Keratinocyte (primary cell): Measurements from ENCODE around the gene PRRC2B. TPM values are rescaled to one million over a fixed set of nuclear protein-coding genes. Genes with fewer than 3 reads are reported as not detected.

Experiments used
- DNase-seq: peaks from one replicate; pipeline ENCODE4 v3.0.0-alpha.2; 2011; ENCODE audit warnings: low read depth, missing footprints, low spot score
- FAIRE-seq: peaks from 2 replicates; lab custom pipeline; 2011; peaks lifted over from hg19 to GRCh38; lab: Jason Lieb, UNC
- H2AFZ ChIP-seq: 2 replicates; pipeline ENCODE4 v1.6.0; 2012; ENCODE audit warnings: low read length, control low read depth, inconsistent platforms; ENCODE audit not compliant: control insufficient read depth
- H3K27ac ChIP-seq: 2 replicates; pipeline ENCODE4 v1.5.1; 2011; ENCODE audit warnings: low read length; ENCODE audit not compliant: control insufficient read depth, insufficient read depth
- H3K27me3 ChIP-seq: 3 replicates; pipeline ENCODE4 v1.6.0; 2011; ENCODE audit warnings: low read length; ENCODE audit not compliant: control insufficient read depth, insufficient read depth; ENCODE audit errors: extremely low read depth
- H3K36me3 ChIP-seq, 2 experiments: 2 replicates in 1 of 2; 3 replicates in 1 of 2; pipeline ENCODE4 v1.5.1; 2011; ENCODE audit warnings: low read length in 2 of 2, mild to moderate bottlenecking in 1 of 2; ENCODE audit not compliant: control insufficient read depth in 2 of 2, insufficient read depth in 2 of 2; ENCODE audit errors: extremely low read depth in 1 of 2
- H3K4me1 ChIP-seq: 3 replicates; pipeline ENCODE4 v1.5.1; 2011; ENCODE audit warnings: low read length; ENCODE audit not compliant: control insufficient read depth, insufficient read depth; ENCODE audit errors: extremely low read depth
- H3K4me2 ChIP-seq: 3 replicates; pipeline ENCODE4 v1.6.0; 2011; ENCODE audit warnings: low read depth, low read length; ENCODE audit not compliant: control insufficient read depth, insufficient read depth; ENCODE audit errors: extremely low read depth
- H3K4me3 ChIP-seq, 3 experiments: fragments of 200-600 bp in 1 of 3; sonication (generic) in 1 of 3; 2 replicates in 2 of 3; 3 replicates in 1 of 3; pipeline ENCODE4 v1.5.1; 2011 to 2016; ENCODE audit warnings: low read length in 3 of 3, mild to moderate bottlenecking in 3 of 3, control low read depth in 2 of 3, inconsistent platforms in 1 of 3, low read depth in 1 of 3, mixed read lengths in 1 of 3, mixed run types in 1 of 3, moderate library complexity in 1 of 3; ENCODE audit not compliant: control insufficient read depth in 2 of 3, insufficient read depth in 2 of 3; ENCODE audit errors: extremely low read depth in 1 of 3
- H3K79me2 ChIP-seq: 2 replicates; pipeline ENCODE4 v1.6.0; 2012; ENCODE audit warnings: low read length; ENCODE audit not compliant: control insufficient read depth, insufficient read depth
- H3K9ac ChIP-seq: 3 replicates; pipeline ENCODE4 v1.6.0; 2011; ENCODE audit warnings: low read length; ENCODE audit not compliant: control insufficient read depth, insufficient read depth; ENCODE audit errors: extremely low read depth
- H3K9me1 ChIP-seq: 3 replicates; pipeline ENCODE4 v1.6.0; 2011; ENCODE audit warnings: low read length; ENCODE audit not compliant: control insufficient read depth, insufficient read depth; ENCODE audit errors: extremely low read depth
- H3K9me3 ChIP-seq: 2 replicates; pipeline ENCODE4 v1.5.1; 2012; ENCODE audit warnings: low read depth, low read length; ENCODE audit not compliant: control insufficient read depth
- H4K20me1 ChIP-seq: 3 replicates; pipeline ENCODE4 v1.6.0; 2011; ENCODE audit warnings: low read length; ENCODE audit not compliant: control insufficient read depth, insufficient read depth; ENCODE audit errors: extremely low read depth
- CTCF ChIP-seq, 3 experiments: IDR thresholded peaks in 1 of 3; conservative IDR thresholded peaks in 1 of 3; optimal IDR thresholded peaks in 1 of 3; 2 replicates in 2 of 3; 3 replicates in 1 of 3; pipeline versions ENCODE3 to v1.5.1; 2011; ENCODE audit warnings: low read length in 3 of 3, mild to moderate bottlenecking in 3 of 3, moderate library complexity in 2 of 3, control low read depth in 1 of 3, inconsistent platforms in 1 of 3; ENCODE audit not compliant: insufficient read depth in 2 of 3; ENCODE audit errors: extremely low read depth in 1 of 3
- EZH2 ChIP-seq: IDR thresholded peaks from one replicate; pipeline ENCODE4 v1.6.1; 2012; ENCODE audit warnings: inconsistent platforms, mild to moderate bottlenecking, low read length, moderate library complexity
- dilution Hi-C: fragments of 300-500 bp; cut with MboI; formaldehyde crosslinking; loops from one replicate; pipeline ENCODE4 v1.7.0; 2020; ENCODE audit warnings: low sequenced_read_pairs; ENCODE audit not compliant: extremely low pct_ligation_motif_present
- polyA plus RNA-seq, 5 experiments: library from polyadenylated mRNA; depleted of rRNA in 3 of 5; stranded (reverse) in 3 of 5; stranded (forward) in 1 of 5; unstranded in 1 of 5; fragments of >200 nt; gene quantifications; 1 replicate in 1 of 5; 2 replicates in 3 of 5; 3 replicates in 1 of 5; pipeline versions ENCODE4 v1.2.1 to v1.2.3, GENCODE V29; 2011 to 2012; ENCODE audit warnings: missing spikeins in 2 of 5, low read depth in 1 of 5, low replicate concordance in 1 of 5

PRRC2B gene
- polyA plus RNA-seq, 1 donor (not counting 4 experiments of a cell fraction or from before 2014, with no cell fraction given): 20.8 TPM

- Histone ChIP-seq H4K20me1 (peaks cover 4% of the 10 kb centered on the region), H3K9ac (no peak overlapping the region), H3K79me2 (peaks cover 41% of the 10 kb centered on the region), H3K36me3 (peaks cover 29 to 50% of the 10 kb centered on the region in 2 experiments), H2AFZ (no peak overlapping the region), H3K27me3 (no peaks in the 10 kb centered on the region), H3K4me3 (no peak overlapping the region), H3K9me1 (no peaks in the 10 kb centered on the region), H3K4me1 (no peaks in the 10 kb centered on the region), H3K4me2 (no peak overlapping the region), H3K9me3 (no peaks in the 10 kb centered on the region), H3K27ac (no peak overlapping the region)
- FAIRE-seq (no peak), DNase-seq (no peak)
- no peak for TF ChIP-seq EZH2
- no peak for TF ChIP-seq CTCF (optimal IDR thresholded peaks at IDR 0.05 in 1 of 3, IDR thresholded peaks at IDR 0.05 in 1 of 3, conservative IDR thresholded peaks at IDR 0.05 in 1 of 3; ENCODE audit: extremely low read depth in 1 of 3, insufficient read depth in 2 of 3, low read length in 3 of 3)
- dilution Hi-C loops: no loop called here
Observed at GRCh38 chr9:131448818-131449217, 54.9 kb downstream of the PRRC2B start.

GRCh38 chr9:131449276-131449675 lies 55.4 kb downstream of the PRRC2B start:
- Histone ChIP-seq H3K4me2 (no peak overlapping the region), H3K36me3 (peaks cover 24 to 49% of the 10 kb centered on the region in 2 experiments), H3K27ac (no peak overlapping the region), H3K27me3 (no peaks in the 10 kb centered on the region), H3K9me3 (no peaks in the 10 kb centered on the region), H4K20me1 (peaks cover 4% of the 10 kb centered on the region), H3K4me1 (no peaks in the 10 kb centered on the region), H3K9ac (no peak overlapping the region), H3K79me2 (peaks cover 42% of the 10 kb centered on the region), H3K4me3 (no peak overlapping the region), H3K9me1 (no peaks in the 10 kb centered on the region), H2AFZ (no peak overlapping the region)
- DNase-seq (no peak), FAIRE-seq (no peak)
- dilution Hi-C loops: no loop called here
- no peak for TF ChIP-seq EZH2
- no peak for TF ChIP-seq CTCF (optimal IDR thresholded peaks at IDR 0.05 in 1 of 3, IDR thresholded peaks at IDR 0.05 in 1 of 3, conservative IDR thresholded peaks at IDR 0.05 in 1 of 3; ENCODE audit: extremely low read depth in 1 of 3, insufficient read depth in 2 of 3, low read length in 3 of 3)
